HepG2 (cell line): ENCODE measurements around the gene NELFCD. TPM values are rescaled to one million over a fixed set of nuclear protein-coding genes. Genes with fewer than 3 reads are reported as not detected.

Experiments
- AHR ChIP-seq: IDR thresholded peaks from 2 replicates; pipeline ENCODE4 v1.6.1; 2018; ENCODE audit warnings: missing genetic modification reagents, missing compliant biosample characterization
- DR1 ChIP-seq: sonication (generic); formaldehyde crosslinking; IDR thresholded peaks from 2 replicates; pipeline ENCODE4 v1.8.0; 2021; ENCODE audit warnings: mild to moderate bottlenecking, missing genetic modification reagents, inconsistent platforms
- ETV6 ChIP-seq: sonication (generic); formaldehyde crosslinking; conservative IDR thresholded peaks from 2 replicates; pipeline ENCODE4 v1.4.0; 2020; ENCODE audit warnings: missing genetic modification reagents
- FUBP1 ChIP-seq: sonication (generic); formaldehyde crosslinking; IDR thresholded peaks from 2 replicates; pipeline ENCODE4 v1.5.1; 2020; ENCODE audit warnings: missing genetic modification reagents, mild to moderate bottlenecking, borderline replicate concordance
- GPN1 ChIP-seq: sonication (generic); formaldehyde crosslinking; IDR thresholded peaks from 2 replicates; pipeline ENCODE4 v1.5.1; 2020; ENCODE audit warnings: missing genetic modification reagents, borderline replicate concordance
- HDAC2 ChIP-seq: sonication (generic); formaldehyde crosslinking; IDR thresholded peaks from 2 replicates; pipeline ENCODE4 v1.4.0; 2020; ENCODE audit warnings: missing genetic modification reagents
- HNF4G ChIP-seq, 2 experiments: sonication (generic) in 1 of 2; formaldehyde crosslinking in 1 of 2; IDR thresholded peaks; 2 replicates each; pipeline versions ENCODE4 v1.4.0 to v1.6.1; 2011 to 2020; ENCODE audit warnings: borderline replicate concordance in 2 of 2, low read depth in 2 of 2, mild to moderate bottlenecking in 2 of 2, low read length in 1 of 2, missing genetic modification reagents in 1 of 2, moderate library complexity in 1 of 2
- JARID2 ChIP-seq: sonication (generic); formaldehyde crosslinking; IDR thresholded peaks from 2 replicates; pipeline ENCODE4 v1.8.1; 2023; ENCODE audit warnings: missing genetic modification reagents, inconsistent platforms; ENCODE audit not compliant: insufficient replicate concordance
- KAT2B ChIP-seq: fragments of 150-350 bp; IDR thresholded peaks from 2 replicates; pipeline ENCODE4 v1.6.1; 2014; ENCODE audit warnings: low read depth, low read length, borderline replicate concordance
- MZF1 ChIP-seq: sonication (generic); formaldehyde crosslinking; IDR thresholded peaks from 2 replicates; pipeline ENCODE4 v1.8.1; 2023; ENCODE audit warnings: mild to moderate bottlenecking, missing genetic modification reagents, borderline replicate concordance
- SIN3A ChIP-seq: IDR thresholded peaks from 2 replicates; pipeline ENCODE4 v1.6.1; 2011; ENCODE audit warnings: low read depth, mild to moderate bottlenecking, control low read depth, low read length, borderline replicate concordance
- SIN3B ChIP-seq: fragments of 150-350 bp; IDR thresholded peaks from 2 replicates; pipeline ENCODE4 v1.6.1; 2014; ENCODE audit warnings: low read length
- SMARCE1 ChIP-seq: fragments of 450-650 bp; IDR thresholded peaks from 2 replicates; pipeline ENCODE4 v1.6.1; 2017; ENCODE audit warnings: borderline replicate concordance
- TRIM24 ChIP-seq: sonication (generic); formaldehyde crosslinking; IDR thresholded peaks from 2 replicates; pipeline ENCODE4 v1.8.0; 2022; ENCODE audit warnings: mild to moderate bottlenecking, missing genetic modification reagents
- U2AF1 ChIP-seq: fragments of 200-400 bp; formaldehyde crosslinking; optimal IDR thresholded peaks from 2 replicates; pipeline ENCODE3; 2017; ENCODE audit warnings: mild to moderate bottlenecking, low read depth, low read length
- ZNF160 ChIP-seq: sonication (generic); formaldehyde crosslinking; IDR thresholded peaks from 2 replicates; pipeline ENCODE4 v1.8.0; 2022; ENCODE audit warnings: mild to moderate bottlenecking, inconsistent platforms, missing genetic modification reagents
- ZNF639 ChIP-seq: conservative IDR thresholded peaks from 2 replicates; pipeline ENCODE4 v1.6.1; 2018; ENCODE audit warnings: missing genetic modification reagents
- ZNF670 ChIP-seq: sonication (generic); formaldehyde crosslinking; IDR thresholded peaks from 2 replicates; pipeline ENCODE4 v1.8.0; 2022; ENCODE audit warnings: mild to moderate bottlenecking, missing genetic modification reagents, borderline replicate concordance
- ZNF710 ChIP-seq: sonication (generic); formaldehyde crosslinking; IDR thresholded peaks from 2 replicates; pipeline ENCODE4 v1.5.0; 2020; ENCODE audit warnings: mild to moderate bottlenecking, missing genetic modification reagents, borderline replicate concordance
- ZNF713 ChIP-seq: sonication (generic); formaldehyde crosslinking; IDR thresholded peaks from 2 replicates; pipeline ENCODE4 v1.4.0; 2020; ENCODE audit warnings: mild to moderate bottlenecking, missing genetic modification reagents
- ZSCAN30 ChIP-seq: sonication (generic); formaldehyde crosslinking; IDR thresholded peaks from 2 replicates; pipeline ENCODE4 v1.5.0; 2020; ENCODE audit warnings: mild to moderate bottlenecking, missing genetic modification reagents
- ZUFSP ChIP-seq: sonication (generic); formaldehyde crosslinking; IDR thresholded peaks from 2 replicates; pipeline ENCODE4 v1.9.0; 2021; ENCODE audit warnings: missing genetic modification reagents, mild to moderate bottlenecking, borderline replicate concordance
- polyA plus RNA-seq, 8 experiments: library from polyadenylated mRNA; depleted of rRNA in 3 of 8; stranded (reverse) in 7 of 8; unstranded in 1 of 8; fragments of >200 nt; fragmentation: Illumina TruSeq in 4 of 8; extraction: Trizol in 4 of 8; gene quantifications; 2 replicates each; pipeline versions ENCODE4 v1.2.1 to v1.2.3, GENCODE V29; 2011 to 2016; ENCODE audit warnings: low read depth in 4 of 8, missing spikeins in 1 of 8, mixed read lengths in 1 of 8; ENCODE audit not compliant: insufficient read depth in 1 of 8
- total RNA-seq, 5 experiments: library from RNA; depleted of rRNA; stranded (reverse); fragments of >200 nt; fragmentation: Illumina TruSeq; extraction: Trizol; gene quantifications; 2 replicates each; pipeline ENCODE4 v1.2.3, GENCODE V29; 2016; ENCODE audit warnings: low read depth in 1 of 5

NELFCD gene
- total and polyA plus RNA-seq, 2 of the 13 experiments (the other 11 are each of a cell fraction or from before 2014, with no cell fraction given) = 159 to 203 TPM

- TF ChIP-seq HNF4G (IDR thresholded peaks at IDR 0.05; ENCODE audit: borderline replicate concordance, low read depth, low read length) = no peak
- TF ChIP-seq HNF4G (CRISPR knock-in tag; IDR thresholded peaks at IDR 0.05; ENCODE audit: borderline replicate concordance, low read depth) = no peak
- TF ChIP-seq ZUFSP (CRISPR knock-in tag) = no peak
- TF ChIP-seq DR1 = no peak
- no peak for TF ChIP-seq SIN3B
- TF ChIP-seq SMARCE1 = no peak
- TF ChIP-seq ZNF710 (CRISPR knock-in tag) = peak; percentile 22; the same call in 1 of the 2 replicates
- TF ChIP-seq FUBP1 (CRISPR knock-in tag) = no peak
- peak; percentile 49; the same call in 1 of the 2 replicates for TF ChIP-seq HDAC2 (CRISPR knock-in tag)
- TF ChIP-seq ZNF639 (CRISPR knock-in tag) = no peak
- no peak for TF ChIP-seq ZSCAN30
- no peak for TF ChIP-seq SIN3A
- TF ChIP-seq KAT2B = no peak
- no peak for TF ChIP-seq ZNF713 (CRISPR knock-in tag)
- no peak for TF ChIP-seq ETV6 (CRISPR knock-in tag)
- TF ChIP-seq GPN1 (CRISPR knock-in tag) = no peak
- no peak for TF ChIP-seq U2AF1
- no peak for TF ChIP-seq TRIM24 (CRISPR knock-in tag)
- TF ChIP-seq ZNF160 (CRISPR knock-in tag) = no peak
- TF ChIP-seq JARID2 (CRISPR knock-in tag) = no peak
- TF ChIP-seq MZF1 (CRISPR knock-in tag) = no peak
- TF ChIP-seq ZNF670 (CRISPR knock-in tag) = no peak
- peak; percentile 71; the same call in 1 of the 2 replicates for TF ChIP-seq AHR (CRISPR knock-in tag)
These were observed 30.2 kb downstream of the NELFCD start (continued) for GRCh38 chr20:59010995-59011873.
